HepG2 (cell line): ENCODE results near the gene SLAIN2. TPM values are rescaled to one million over a fixed set of nuclear protein-coding genes. Genes with fewer than 3 reads are reported as not detected.

ENCODE experiments used
- ATAC-seq: fragments of 200-7000 bp; cut with Tn5 transposase; 3 replicates; pipeline ENCODE4 v1.9.1; 2020; ENCODE audit warnings: mild to moderate bottlenecking, moderate library complexity
- BruUV-seq: library from RNA; stranded (reverse); fragments of 400-500 nt; replicated peaks from 2 replicates; lab custom pipeline; 2021; lab: Mats Ljungman, UMichigan
- CTCF ChIA-PET: fragments of 300-600 bp; formaldehyde crosslinking; extraction: SDS; loops from one replicate; lab custom pipeline; 2021; ENCODE audit warnings: low total read pairs, inconsistent platforms, low intra/inter-chr PET ratio; lab: Yijun Ruan, JAX
- POLR2A ChIA-PET: fragments of 350-600 bp; sonication (Branson Sonifier 250); formaldehyde crosslinking; loops from one replicate; lab custom pipeline; 2020; ENCODE audit warnings: antibody characterized with exemption, inconsistent platforms; lab: Yijun Ruan, JAX
- DNase-seq: peaks from one replicate; pipeline ENCODE4 v3.0.0-alpha.2; 2015; ENCODE audit warnings: low spot score
- FAIRE-seq: peaks from 3 replicates; lab custom pipeline; 2011; peaks lifted over from hg19 to GRCh38; lab: Jason Lieb, UNC
- H2AFZ ChIP-seq: one replicate; pipeline ENCODE4 v1.6.1; 2011; ENCODE audit warnings: low read length, inconsistent platforms
- H3K27ac ChIP-seq: fragments of 300-600 bp; 3 replicates; pipeline ENCODE4 v1.8.0; 2011; ENCODE audit warnings: mixed run types, mild to moderate bottlenecking, mixed read lengths, low read length, inconsistent platforms; ENCODE audit not compliant: insufficient read depth; ENCODE audit errors: extremely low read length
- H3K27me3 ChIP-seq, 2 experiments: fragments of 200-600 bp in 1 of 2; 2 replicates in 1 of 2; 3 replicates in 1 of 2; pipeline versions ENCODE4 v1.6.0 to v1.8.0; 2011; ENCODE audit warnings: low read length in 2 of 2, mild to moderate bottlenecking in 2 of 2, moderate library complexity in 2 of 2, inconsistent platforms in 1 of 2; ENCODE audit not compliant: insufficient read depth in 2 of 2, control insufficient read depth in 1 of 2
- H3K36me3 ChIP-seq, 2 experiments: fragments of 200-600 bp in 1 of 2; replicated peaks in 1 of 2; 2 replicates in 1 of 2; 3 replicates in 1 of 2; pipeline versions ENCODE4 v1.5.1 to v1.8.0; 2011; ENCODE audit warnings: low read length in 2 of 2, inconsistent platforms in 1 of 2; ENCODE audit not compliant: insufficient read depth in 2 of 2, control insufficient read depth in 1 of 2
- H3K4me1 ChIP-seq: 2 replicates; pipeline ENCODE4 v1.5.1; 2012; ENCODE audit warnings: low read length, inconsistent platforms; ENCODE audit not compliant: insufficient read depth
- H3K4me2 ChIP-seq: 2 replicates; pipeline ENCODE4 v1.6.0; 2011; ENCODE audit warnings: low read depth, low read length, inconsistent platforms
- H3K4me3 ChIP-seq, 3 experiments: fragments of 200-600 bp in 1 of 3; sonication (generic), shearing (Covaris generic) in 1 of 3; replicated peaks in 1 of 3; 2 replicates each; pipeline ENCODE4 v1.5.1; 2011 to 2016; ENCODE audit warnings: low read length in 3 of 3, inconsistent platforms in 2 of 3, low read depth in 2 of 3, mild to moderate bottlenecking in 2 of 3, control low read depth in 1 of 3, mixed read lengths in 1 of 3; ENCODE audit not compliant: insufficient read depth in 1 of 3
- H3K79me2 ChIP-seq: one replicate; pipeline ENCODE4 v1.6.1; 2011; ENCODE audit warnings: low read length, inconsistent platforms; ENCODE audit not compliant: insufficient read depth
- H3K9ac ChIP-seq: 2 replicates; pipeline ENCODE4 v1.6.0; 2011; ENCODE audit warnings: mild to moderate bottlenecking, low read depth, low read length, inconsistent platforms; ENCODE audit not compliant: insufficient read depth
- H3K9me3 ChIP-seq: 2 replicates; pipeline ENCODE4 v1.5.1; 2012; ENCODE audit warnings: mild to moderate bottlenecking, low read length
- H4K20me1 ChIP-seq: 2 replicates; pipeline ENCODE4 v1.6.0; 2011; ENCODE audit warnings: inconsistent platforms, mild to moderate bottlenecking, low read length, moderate library complexity; ENCODE audit not compliant: insufficient read depth
- HOXA5 ChIP-seq: sonication (generic); formaldehyde crosslinking; IDR thresholded peaks from 2 replicates; pipeline ENCODE4 v1.4.0; 2020; ENCODE audit warnings: missing genetic modification reagents
- MBD4 ChIP-seq: IDR thresholded peaks from 2 replicates; pipeline ENCODE4 v1.6.1; 2012; ENCODE audit warnings: low read length, inconsistent platforms, borderline replicate concordance
- PRDM10 ChIP-seq: sonication (generic); formaldehyde crosslinking; IDR thresholded peaks from 2 replicates; pipeline ENCODE4 v1.4.0; 2020; ENCODE audit warnings: low read depth, missing genetic modification reagents
- RBM22 ChIP-seq: fragments of 200-400 bp; formaldehyde crosslinking; optimal IDR thresholded peaks from 2 replicates; pipeline ENCODE3; 2017; ENCODE audit warnings: mild to moderate bottlenecking, low read length, moderate library complexity
- RERE ChIP-seq: IDR thresholded peaks from 2 replicates; pipeline ENCODE4 v1.6.1; 2016; ENCODE audit warnings: low read depth, missing genetic modification reagents, missing compliant biosample characterization
- ZBTB46 ChIP-seq: sonication (generic); formaldehyde crosslinking; IDR thresholded peaks from 2 replicates; pipeline ENCODE4 v1.4.0; 2020; ENCODE audit warnings: mild to moderate bottlenecking, missing genetic modification reagents, borderline replicate concordance
- ZFX ChIP-seq: sonication (generic); formaldehyde crosslinking; IDR thresholded peaks from 2 replicates; pipeline ENCODE4 v1.4.0; 2020; ENCODE audit warnings: mild to moderate bottlenecking, low read depth, missing genetic modification reagents, moderate library complexity
- ZNF501 ChIP-seq: sonication (generic); formaldehyde crosslinking; IDR thresholded peaks from 2 replicates; pipeline ENCODE4 v1.5.1; 2020; ENCODE audit warnings: mild to moderate bottlenecking, moderate library complexity, missing genetic modification reagents
- ZNF652 ChIP-seq: IDR thresholded peaks from 2 replicates; pipeline ENCODE4 v1.6.1; 2016; ENCODE audit warnings: low read depth, borderline replicate concordance
- ZNF660 ChIP-seq: sonication (generic); formaldehyde crosslinking; IDR thresholded peaks from 2 replicates; pipeline ENCODE4 v1.5.1; 2020; ENCODE audit warnings: mild to moderate bottlenecking, low read depth, missing genetic modification reagents, borderline replicate concordance
- ZNF691 ChIP-seq: sonication (generic); formaldehyde crosslinking; IDR thresholded peaks from 2 replicates; pipeline ENCODE4 v1.4.0; 2020; ENCODE audit warnings: missing genetic modification reagents, low read depth, mild to moderate bottlenecking, borderline replicate concordance
- WGBS: methylation state at CpG from one replicate; pipeline ENCODE4 v1.1.6; 2017; ENCODE audit warnings: low lambda C conversion rate; 5-methylcytosine and 5-hydroxymethylcytosine counted together
- in situ Hi-C: cut with HindIII; loops from 2 replicates; pipeline ENCODE4 v1.10.0; 2017; ENCODE audit warnings: low pct_unique_long_range_greater_than_20kb; ENCODE audit not compliant: extremely low pct_ligation_motif_present
- intact Hi-C: fragments of 100-400 bp; cut with micrococcal nuclease; formaldehyde crosslinking; loops from one replicate; pipeline ENCODE4 v1.10.0; 2022; ENCODE audit not compliant: unreplicated experiment
- polyA plus RNA-seq, 8 experiments: library from polyadenylated mRNA; depleted of rRNA in 3 of 8; stranded (reverse) in 7 of 8; unstranded in 1 of 8; fragments of >200 nt; fragmentation: Illumina TruSeq in 4 of 8; extraction: Trizol in 4 of 8; gene quantifications; 2 replicates each; pipeline versions ENCODE4 v1.2.1 to v1.2.3, GENCODE V29; 2011 to 2016; ENCODE audit warnings: low read depth in 4 of 8, missing spikeins in 1 of 8, mixed read lengths in 1 of 8; ENCODE audit not compliant: insufficient read depth in 1 of 8
- total RNA-seq, 5 experiments: library from RNA; depleted of rRNA; stranded (reverse); fragments of >200 nt; fragmentation: Illumina TruSeq; extraction: Trizol; gene quantifications; 2 replicates each; pipeline ENCODE4 v1.2.3, GENCODE V29; 2016; ENCODE audit warnings: low read depth in 1 of 5

The SLAIN2 gene
- total and polyA plus RNA-seq, 2 of the 13 experiments (the other 11 are each of a cell fraction or from before 2014, with no cell fraction given), result 20.7 to 22.5 TPM

- no peak overlapping the region for H3K9ac ChIP-seq
- H3K79me2 ChIP-seq, result no peaks in the 10 kb centered on the region
- no TSS peak for BruUV-seq
- in situ Hi-C loops, result no loop called here
- no peak overlapping the region for H2AFZ ChIP-seq
- H3K4me1 ChIP-seq, result no peaks in the 10 kb centered on the region
- no peak for FAIRE-seq
- no peaks in the 10 kb centered on the region for H3K36me3 ChIP-seq
- no peaks in the 10 kb centered on the region for H3K27me3 ChIP-seq
- no peak overlapping the region for H3K4me3 ChIP-seq
- intact Hi-C loops, result no loop called here
- no peak for DNase-seq
- H4K20me1 ChIP-seq, result no peaks in the 10 kb centered on the region
- CTCF ChIA-PET, result no interaction called here
- WGBS, result 0% methylated on average over 1 of the region's 1 CpG
- no peaks in the 10 kb centered on the region for H3K9me3 ChIP-seq
- POLR2A ChIA-PET, result no interaction called here
- H3K4me2 ChIP-seq, result no peak overlapping the region
- ATAC-seq, result no peak
- H3K27ac ChIP-seq, result no peak overlapping the region
- no peak for TF ChIP-seq ZBTB46 (CRISPR knock-in tag)
- TF ChIP-seq MBD4, result no peak
- no peak for TF ChIP-seq ZNF501 (CRISPR knock-in tag)
- no peak for TF ChIP-seq RERE (CRISPR knock-in tag)
- TF ChIP-seq RBM22, result no peak
- TF ChIP-seq ZNF652 (CRISPR knock-in tag), result no peak
- TF ChIP-seq ZFX, result no peak
- no peak for TF ChIP-seq ZNF691 (CRISPR knock-in tag)
- no peak for TF ChIP-seq PRDM10 (CRISPR knock-in tag)
- TF ChIP-seq ZNF660, result no peak
- TF ChIP-seq HOXA5, result no peak
Observed at GRCh38 chr4:48472794-48473193, 131.5 kb downstream of the SLAIN2 start.
